Erythroblast (primary cell): ENCODE measurements around the gene BOD1L1.

Experiments
- DNase-seq, 2 experiments: peaks; one replicate each; lab custom pipeline; 2025; lab: John Stamatoyannopoulos, UW
- GATA1 ChIP-seq: IDR thresholded peaks from 2 replicates; pipeline ENCODE4 v1.6.1; 2011; ENCODE audit warnings: low read depth, mild to moderate bottlenecking, control low read depth, low read length, moderate library complexity
- POLR2A ChIP-seq: IDR thresholded peaks from 2 replicates; pipeline ENCODE4 v1.6.1; 2011; ENCODE audit warnings: mild to moderate bottlenecking, low read length

BOD1L1 gene

GRCh38 chr4:13524504-13525243, 102.9 kb downstream of the BOD1L1 start:
- DNase-seq, result no peak
- TF ChIP-seq GATA1, result no peak
- no peak for TF ChIP-seq POLR2A

GRCh38 chr4:13523591-13524503, 103.7 kb downstream of the BOD1L1 start:
- TF ChIP-seq GATA1 (no peak), POLR2A (no peak)
- DNase-seq, result no peak

GRCh38 chr4:13523105-13523477, 104.4 kb downstream of the BOD1L1 start:
- no peak for TF ChIP-seq GATA1
- no peak for TF ChIP-seq POLR2A

GRCh38 chr4:13522282-13523104, 105.0 kb downstream of the BOD1L1 start:
- no peak for DNase-seq
- no peak for TF ChIP-seq POLR2A
- TF ChIP-seq GATA1, result no peak

More at GRCh38 chr4:13523105-13523477, 104.4 kb downstream of the BOD1L1 start:
- no peak for DNase-seq

- TF ChIP-seq GATA1 (no peak), POLR2A (no peak)
- DNase-seq, result no peak
Observed at GRCh38 chr4:13521047-13521446, 106.5 kb downstream of the BOD1L1 start.
